Dedifferentiated amniotic fluid mesenchymal stem cell (primary cell): Measurements from ENCODE around the gene CCDC6.
"Not testable (repeated sequence)": the region's sequence is repeated elsewhere in the genome, so short reads cannot be mapped to it uniquely, and the experiment has no call there.

ENCODE experiments used
- DNase-seq: peaks from one replicate; pipeline ENCODE4 v3.0.0-alpha.2; 2016; ENCODE audit errors: extremely low spot score

The CCDC6 gene

GRCh38 chr10:59880971-59881510 is 25.3 kb downstream of the CCDC6 start:
- no peak for DNase-seq

- DNase-seq, result no peak
These were observed 26.2 kb downstream of the CCDC6 start for GRCh38 chr10:59880019-59880717.

- DNase-seq, result no peak
These were observed 26.9 kb downstream of the CCDC6 start for GRCh38 chr10:59879363-59879913.

GRCh38 chr10:59878915-59879314 is 27.4 kb downstream of the CCDC6 start:
- no peak for DNase-seq

GRCh38 chr10:59878289-59878688 is 28.1 kb downstream of the CCDC6 start:
- no peak for DNase-seq

- no peak for DNase-seq
These were observed 29.1 kb downstream of the CCDC6 start for GRCh38 chr10:59877191-59877671.

- DNase-seq, result no peak
These were observed 29.7 kb downstream of the CCDC6 start for GRCh38 chr10:59876695-59877094.

GRCh38 chr10:59876208-59876607 is 30.1 kb downstream of the CCDC6 start:
- not testable (repeated sequence) for DNase-seq

- DNase-seq, result no peak
These were observed 32.5 kb downstream of the CCDC6 start for GRCh38 chr10:59873896-59874295.

GRCh38 chr10:59872892-59873463 is 33.4 kb downstream of the CCDC6 start:
- peak; percentile 42 for DNase-seq

- DNase-seq, result no peak
These were observed 36.2 kb downstream of the CCDC6 start for GRCh38 chr10:59870152-59870551.

- DNase-seq, result no peak
These were observed 36.8 kb downstream of the CCDC6 start for GRCh38 chr10:59869594-59869940.

- no peak for DNase-seq
These were observed 37.4 kb downstream of the CCDC6 start for GRCh38 chr10:59868696-59869593.

GRCh38 chr10:59867590-59867989 is 38.8 kb downstream of the CCDC6 start:
- no peak for DNase-seq

GRCh38 chr10:59865101-59865500 is 41.3 kb downstream of the CCDC6 start:
- no peak for DNase-seq

GRCh38 chr10:59864141-59864962 is 42.0 kb downstream of the CCDC6 start:
- no peak for DNase-seq

GRCh38 chr10:59859570-59859969 is 46.8 kb downstream of the CCDC6 start:
- no peak for DNase-seq

- DNase-seq, result no peak
These were observed 48.4 kb downstream of the CCDC6 start for GRCh38 chr10:59857921-59858320.

- no peak for DNase-seq
These were observed 49.3 kb downstream of the CCDC6 start for GRCh38 chr10:59857049-59857448.

GRCh38 chr10:59856104-59856503 is 50.3 kb downstream of the CCDC6 start:
- no peak for DNase-seq

GRCh38 chr10:59854571-59854970 is 51.8 kb downstream of the CCDC6 start:
- DNase-seq, result no peak
